Vein endothelial cell (primary cell): Measurements from ENCODE around the gene TIGD6. TPM values are rescaled to one million over a fixed set of nuclear protein-coding genes. Genes with fewer than 3 reads are reported as not detected.

ENCODE experiments used
- total RNA-seq: library from RNA; depleted of rRNA; stranded (reverse); fragments of >200 nt; gene quantifications from 2 replicates; pipeline ENCODE4 v1.2.3, GENCODE V29; 2012

Gene TIGD6
- 4.2 and 5.5 TPM in 2 replicates for total RNA-seq

GRCh38 chr5:150000256-150000989 lies at the start of gene TIGD6, which contains the start of gene HMGXB3:
TIGD6 (minus strand) TSS chr5:150000654; CDS start chr5:149996348, 4,306 bp downstream.
HMGXB3 (plus strand) TSS chr5:150000739; CDS start chr5:150004853, 4,114 bp downstream.

GRCh38 chr5:149960272-149961185 lies 39.9 kb downstream of the TIGD6 start, which contains the start of gene SLC26A2:
SLC26A2 (plus strand) TSS chr5:149960758; CDS start chr5:149977653, 16,895 bp downstream.

GRCh38 chr5:149944666-149945065 lies 55.8 kb downstream of the TIGD6 start, which contains the start of gene PDE6A:
PDE6A (minus strand) TSS chr5:149944793; CDS start chr5:149944673, 120 bp downstream.

Other genes with a start within 250 kb of the TIGD6 start
- gene PDE6A, start 55.9 kb downstream of the TIGD6 start, total RNA-seq = under 0.01 TPM in 1 of 2 replicates, not detected in the other
- 28.4 and 33.4 TPM in 2 replicates for gene SLC26A2, start 39.9 kb downstream of the TIGD6 start, total RNA-seq
- 37.2 and 41.7 TPM in 2 replicates for gene HMGXB3, start 85 bp upstream of the TIGD6 start, total RNA-seq
- not detected in 2 replicates for gene CSF1R, start 85.9 kb upstream of the TIGD6 start, total RNA-seq
- 1.3 and 5.9 TPM in 2 replicates for gene PDGFRB, start 155.2 kb upstream of the TIGD6 start, total RNA-seq
- not detected in 2 replicates for gene CDX1, start 166.1 kb upstream of the TIGD6 start, total RNA-seq
- not detected in 2 replicates for gene SLC6A7, start 189.4 kb upstream of the TIGD6 start, total RNA-seq